ENCODE measurements around the gene CAPN8. TPM values are rescaled to one million over a fixed set of nuclear protein-coding genes. Genes with fewer than 3 reads are reported as not detected.

The CAPN8 gene
- total RNA-seq, 1 donor: not detected

DNA sequence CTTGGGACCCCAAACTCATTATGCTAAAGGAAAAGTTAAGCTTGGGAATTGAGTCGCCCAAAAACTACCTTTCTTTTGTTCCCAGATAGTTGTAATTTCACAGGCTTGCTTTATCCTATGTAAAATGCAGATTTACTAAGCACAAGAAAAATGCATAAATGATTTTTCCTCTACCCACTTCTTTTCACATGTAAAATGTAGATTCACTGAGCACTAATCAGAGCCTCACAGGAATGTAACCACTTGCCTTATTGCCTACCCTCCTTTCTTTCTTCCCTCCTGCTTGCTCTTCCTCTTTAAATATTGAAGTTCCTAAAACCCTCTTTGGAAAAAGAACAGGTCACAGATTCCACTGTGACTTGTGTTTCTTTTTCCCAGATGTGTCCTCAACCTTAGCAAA lies 18.3 kb downstream of the CAPN8 start:
- TF ChIP-seq, protein P1, sequence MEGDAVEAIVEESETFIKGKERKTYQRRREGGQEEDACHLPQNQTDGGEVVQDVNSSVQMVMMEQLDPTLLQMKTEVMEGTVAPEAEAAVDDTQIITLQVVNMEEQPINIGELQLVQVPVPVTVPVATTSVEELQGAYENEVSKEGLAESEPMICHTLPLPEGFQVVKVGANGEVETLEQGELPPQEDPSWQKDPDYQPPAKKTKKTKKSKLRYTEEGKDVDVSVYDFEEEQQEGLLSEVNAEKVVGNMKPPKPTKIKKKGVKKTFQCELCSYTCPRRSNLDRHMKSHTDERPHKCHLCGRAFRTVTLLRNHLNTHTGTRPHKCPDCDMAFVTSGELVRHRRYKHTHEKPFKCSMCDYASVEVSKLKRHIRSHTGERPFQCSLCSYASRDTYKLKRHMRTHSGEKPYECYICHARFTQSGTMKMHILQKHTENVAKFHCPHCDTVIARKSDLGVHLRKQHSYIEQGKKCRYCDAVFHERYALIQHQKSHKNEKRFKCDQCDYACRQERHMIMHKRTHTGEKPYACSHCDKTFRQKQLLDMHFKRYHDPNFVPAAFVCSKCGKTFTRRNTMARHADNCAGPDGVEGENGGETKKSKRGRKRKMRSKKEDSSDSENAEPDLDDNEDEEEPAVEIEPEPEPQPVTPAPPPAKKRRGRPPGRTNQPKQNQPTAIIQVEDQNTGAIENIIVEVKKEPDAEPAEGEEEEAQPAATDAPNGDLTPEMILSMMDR (IDR thresholded peaks at IDR 0.05; ENCODE audit: insufficient read depth, low read length): no peak
- DNase-seq (ENCODE audit: low read depth): no peak
- no peak overlapping the region for H3K4me3 ChIP-seq (ENCODE audit: low read depth, low read length)

DNA sequence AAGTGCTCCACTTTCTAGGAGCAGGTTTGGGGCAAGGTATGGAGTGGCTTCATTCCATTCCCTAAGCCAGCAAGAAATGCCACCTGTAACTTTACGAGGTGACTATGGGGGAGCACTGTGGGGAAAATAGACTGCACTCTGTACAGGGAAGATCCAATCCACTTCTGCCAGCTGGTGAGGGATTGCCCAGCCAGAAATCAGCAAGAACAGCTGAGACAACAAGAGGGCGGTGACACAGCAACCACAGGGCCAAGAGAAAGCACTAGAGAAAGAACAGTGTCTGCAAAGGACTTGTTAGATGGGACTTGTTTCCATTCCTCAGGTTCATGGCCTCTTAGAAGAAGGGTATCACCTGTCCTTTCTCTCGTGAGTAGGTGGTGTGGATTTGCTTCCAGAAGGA lies 19.6 kb downstream of the CAPN8 start:
- TF ChIP-seq, protein P1 (IDR thresholded peaks at IDR 0.05; ENCODE audit: insufficient read depth, low read length): no peak
- H3K4me3 ChIP-seq (ENCODE audit: low read depth, low read length): no peak overlapping the region
- no peak for DNase-seq (ENCODE audit: low read depth)

DNA sequence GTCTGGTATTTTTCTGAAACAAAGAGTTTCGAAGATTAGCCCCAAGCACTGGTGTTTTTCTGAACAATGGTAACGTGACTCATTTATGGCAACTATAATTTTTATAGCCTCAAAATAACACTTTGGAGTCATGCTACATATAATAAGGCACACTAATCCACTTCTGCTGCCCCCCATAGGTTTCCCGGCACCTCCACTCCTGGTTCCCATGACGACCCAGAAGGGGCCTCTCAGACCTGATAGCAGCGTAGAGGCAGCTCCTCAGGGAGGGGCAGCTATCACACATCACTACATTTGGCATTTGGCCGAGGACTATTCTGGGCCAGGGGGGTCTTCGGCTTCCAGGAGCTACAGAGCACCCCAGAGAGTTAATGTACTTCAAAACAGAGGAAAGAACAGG lies 23.3 kb downstream of the CAPN8 start:
- DNase-seq (ENCODE audit: low read depth): no peak
- TF ChIP-seq, protein P1 (IDR thresholded peaks at IDR 0.05; ENCODE audit: insufficient read depth, low read length): no peak
- H3K4me3 ChIP-seq (ENCODE audit: low read depth, low read length): no peak overlapping the region

DNA sequence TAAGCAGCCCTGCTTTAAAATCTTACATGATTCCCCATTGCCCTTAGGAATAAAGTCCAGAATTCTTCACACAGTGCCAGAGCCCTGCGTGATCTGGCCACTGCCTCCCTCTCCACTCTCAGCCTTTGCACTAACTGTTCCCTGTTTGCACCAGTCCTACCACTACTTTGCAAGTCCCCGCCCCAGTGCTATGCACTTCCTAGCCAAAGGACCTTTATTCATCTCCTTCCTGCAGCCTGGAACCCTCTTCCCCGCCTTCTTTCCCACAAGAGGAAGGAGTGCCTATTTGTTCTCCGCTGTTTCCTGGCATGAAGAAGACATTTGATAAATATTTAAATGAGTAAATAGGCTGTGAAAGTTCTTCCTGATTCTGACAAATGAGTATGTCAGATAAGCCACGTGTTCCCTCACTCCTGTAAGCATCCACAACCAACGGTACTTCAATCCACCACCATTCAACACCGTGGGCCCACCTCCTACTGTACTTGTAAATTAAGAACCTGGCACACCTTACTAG lies 23.9 kb downstream of the CAPN8 start:
- no peak overlapping the region for H3K4me3 ChIP-seq (ENCODE audit: low read depth, low read length)
- TF ChIP-seq, protein P1 (IDR thresholded peaks at IDR 0.05; ENCODE audit: insufficient read depth, low read length): no peak
- no peak for DNase-seq (ENCODE audit: low read depth)

DNA sequence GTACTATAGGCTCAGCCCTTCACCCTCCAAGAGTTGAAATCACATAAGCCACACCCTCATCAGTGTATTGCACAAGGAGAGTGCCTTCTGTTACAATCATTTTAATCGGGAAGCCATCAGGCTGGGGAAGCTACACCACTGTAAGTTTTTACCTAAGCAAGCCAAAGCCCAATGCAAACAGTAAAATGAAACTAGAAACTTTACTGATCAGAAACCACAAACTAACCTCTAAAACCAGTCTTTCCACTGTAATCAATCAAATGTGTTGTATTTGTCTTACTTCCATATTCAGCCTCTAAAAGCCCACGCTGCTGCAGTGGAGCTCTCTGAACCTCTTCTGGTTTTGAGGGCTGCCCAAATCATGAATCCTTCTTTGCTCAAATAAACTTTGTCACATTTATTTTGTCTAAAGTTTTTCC lies 26.2 kb downstream of the CAPN8 start:
- no peak for DNase-seq (ENCODE audit: low read depth)
- no peak overlapping the region for H3K4me3 ChIP-seq (ENCODE audit: low read depth, low read length)
- TF ChIP-seq, protein P1 (IDR thresholded peaks at IDR 0.05; ENCODE audit: insufficient read depth, low read length): no peak

DNA sequence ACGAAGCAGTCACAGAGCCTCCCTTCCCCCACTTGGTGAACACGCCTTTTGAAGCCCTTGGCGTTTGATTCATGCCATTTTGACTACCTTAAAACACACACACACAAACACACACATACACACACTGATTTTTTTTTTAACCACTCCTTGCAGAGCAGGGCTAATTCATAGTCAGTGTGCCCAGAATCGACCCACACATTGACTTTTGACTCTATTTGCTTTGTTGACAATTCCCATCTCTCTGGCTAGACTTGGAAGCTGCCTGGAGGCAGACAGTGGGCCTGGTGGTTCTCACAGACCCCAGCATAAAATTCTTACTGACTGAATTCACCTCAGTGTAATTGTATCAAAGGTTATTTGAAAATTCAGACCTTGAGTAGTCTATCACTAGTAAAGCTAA lies 30.3 kb downstream of the CAPN8 start:
- TF ChIP-seq, protein P1 (IDR thresholded peaks at IDR 0.05; ENCODE audit: insufficient read depth, low read length): no peak
- no peak overlapping the region for H3K4me3 ChIP-seq (ENCODE audit: low read depth, low read length)
- DNase-seq (ENCODE audit: low read depth): no peak

DNA sequence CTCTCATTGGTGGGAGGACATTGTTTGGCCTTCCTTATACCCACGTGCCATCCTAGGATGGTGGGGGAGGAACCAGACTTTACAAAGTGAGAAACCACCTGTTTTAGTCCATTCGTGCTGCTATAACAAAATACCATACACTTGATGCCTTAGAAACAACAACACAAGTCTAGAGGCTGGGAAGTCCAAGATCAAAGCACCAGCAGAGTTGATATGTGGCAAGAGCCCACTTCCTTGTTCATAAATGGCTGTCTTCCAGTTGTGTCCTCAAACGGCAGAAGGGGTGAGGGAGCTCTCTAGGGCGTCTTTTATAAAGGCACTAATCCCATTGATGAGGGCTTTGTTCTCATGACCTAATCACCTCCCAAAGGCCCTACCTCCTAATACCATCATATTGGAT lies 31.1 kb downstream of the CAPN8 start:
- no peak overlapping the region for H3K4me3 ChIP-seq (ENCODE audit: low read depth, low read length)
- TF ChIP-seq, protein P1 (IDR thresholded peaks at IDR 0.05; ENCODE audit: insufficient read depth, low read length): no peak
- no peak for DNase-seq (ENCODE audit: low read depth)
